Measurements from ENCODE around the gene MAP1B.

DNA sequence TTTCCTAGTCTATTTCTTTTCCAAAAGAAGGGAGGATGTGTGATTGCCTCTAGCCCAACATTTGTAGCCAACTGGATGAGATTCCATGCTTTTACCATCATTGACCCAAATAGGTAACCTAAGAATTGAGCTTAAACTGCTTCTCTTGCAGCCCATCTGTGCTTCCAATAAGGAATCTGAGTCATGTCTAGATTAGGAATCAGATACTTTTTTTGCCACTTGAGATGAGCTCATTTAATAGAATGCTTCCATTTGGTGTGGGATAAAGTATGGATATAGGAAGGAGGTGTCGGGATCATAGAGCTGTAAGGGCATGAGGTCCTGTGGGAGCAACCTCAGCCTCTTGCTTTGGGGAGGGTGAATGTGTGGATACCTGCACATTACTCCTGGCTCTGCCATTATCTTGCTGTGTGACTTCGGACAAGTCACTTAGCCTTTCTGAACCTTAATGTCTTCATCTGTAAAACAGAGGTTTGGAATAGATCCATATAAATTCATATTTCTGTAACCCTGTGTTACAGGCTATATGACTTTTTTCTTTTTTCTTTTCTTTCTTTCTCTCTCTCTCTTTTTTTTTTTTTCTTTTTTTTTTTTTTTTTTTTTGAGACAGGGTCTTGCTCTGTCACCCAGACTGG, 56.2 kb downstream of the MAP1B start:
- TF ChIP-seq POLR2A (IDR thresholded peaks at IDR 0.05; ENCODE audit: low read length) = no peak
- TF ChIP-seq NR3C1 (IDR thresholded peaks at IDR 0.05) = no peak
- TF ChIP-seq, protein P1, sequence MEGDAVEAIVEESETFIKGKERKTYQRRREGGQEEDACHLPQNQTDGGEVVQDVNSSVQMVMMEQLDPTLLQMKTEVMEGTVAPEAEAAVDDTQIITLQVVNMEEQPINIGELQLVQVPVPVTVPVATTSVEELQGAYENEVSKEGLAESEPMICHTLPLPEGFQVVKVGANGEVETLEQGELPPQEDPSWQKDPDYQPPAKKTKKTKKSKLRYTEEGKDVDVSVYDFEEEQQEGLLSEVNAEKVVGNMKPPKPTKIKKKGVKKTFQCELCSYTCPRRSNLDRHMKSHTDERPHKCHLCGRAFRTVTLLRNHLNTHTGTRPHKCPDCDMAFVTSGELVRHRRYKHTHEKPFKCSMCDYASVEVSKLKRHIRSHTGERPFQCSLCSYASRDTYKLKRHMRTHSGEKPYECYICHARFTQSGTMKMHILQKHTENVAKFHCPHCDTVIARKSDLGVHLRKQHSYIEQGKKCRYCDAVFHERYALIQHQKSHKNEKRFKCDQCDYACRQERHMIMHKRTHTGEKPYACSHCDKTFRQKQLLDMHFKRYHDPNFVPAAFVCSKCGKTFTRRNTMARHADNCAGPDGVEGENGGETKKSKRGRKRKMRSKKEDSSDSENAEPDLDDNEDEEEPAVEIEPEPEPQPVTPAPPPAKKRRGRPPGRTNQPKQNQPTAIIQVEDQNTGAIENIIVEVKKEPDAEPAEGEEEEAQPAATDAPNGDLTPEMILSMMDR (IDR thresholded peaks at IDR 0.05) = no peak
- TF ChIP-seq MYC (IDR thresholded peaks at IDR 0.05; ENCODE audit: borderline replicate concordance, low read length) = no peak
- TF ChIP-seq HOXB5 (CRISPR knock-in tag; IDR thresholded peaks at IDR 0.05) = no peak
- TF ChIP-seq PHF8 (IDR thresholded peaks at IDR 0.05; ENCODE audit: borderline replicate concordance, low read depth) = no peak
- no peak for TF ChIP-seq KDM1A (IDR thresholded peaks at IDR 0.05; ENCODE audit: low read depth)
- TF ChIP-seq RAD21 (conservative IDR thresholded peaks at IDR 0.05 in 1 of 2, IDR thresholded peaks at IDR 0.05 in 1 of 2) = no peak
- TF ChIP-seq CHD2 (IDR thresholded peaks at IDR 0.05; ENCODE audit: low read length, partially characterized antibody) = no peak
- TF ChIP-seq TFCP2L1 (CRISPR knock-in tag; IDR thresholded peaks at IDR 0.05) = no peak
- TF ChIP-seq SREBF2 (IDR thresholded peaks at IDR 0.05) = no peak
- no peak for TF ChIP-seq TP53 (CRISPR knock-in tag; IDR thresholded peaks at IDR 0.05)
- TF ChIP-seq, protein P2, sequence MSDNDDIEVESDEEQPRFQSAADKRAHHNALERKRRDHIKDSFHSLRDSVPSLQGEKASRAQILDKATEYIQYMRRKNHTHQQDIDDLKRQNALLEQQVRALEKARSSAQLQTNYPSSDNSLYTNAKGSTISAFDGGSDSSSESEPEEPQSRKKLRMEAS (IDR thresholded peaks at IDR 0.05) = no peak
